ENCODE results near the gene DTWD2. TPM values are rescaled to one million over a fixed set of nuclear protein-coding genes. Genes with fewer than 3 reads are reported as not detected.

Gene DTWD2
- total RNA-seq, 1 experiment from 2014 or later: 8.3 TPM

- Histone ChIP-seq H3K27me3 (no peaks in the 10 kb centered on the region), H3K9me3 (no peaks in the 10 kb centered on the region), H3K36me3 (no peaks in the 10 kb centered on the region), H3K4me3 (no peak overlapping the region)
- peak; percentile 15 for DNase-seq
These were observed 196.2 kb downstream of the DTWD2 start for GRCh38 chr5:118791926-118792734.

GRCh38 chr5:118789366-118789765, 199.0 kb downstream of the DTWD2 start:
- Histone ChIP-seq H3K9me3 (no peaks in the 10 kb centered on the region), H3K27me3 (no peaks in the 10 kb centered on the region), H3K36me3 (no peaks in the 10 kb centered on the region), H3K4me3 (no peak overlapping the region)
- no peak for DNase-seq

- Histone ChIP-seq H3K9me3 (no peaks in the 10 kb centered on the region), H3K36me3 (no peaks in the 10 kb centered on the region), H3K27me3 (no peaks in the 10 kb centered on the region), H3K4me3 (no peak overlapping the region)
- DNase-seq: no peak
These were observed 200.0 kb downstream of the DTWD2 start for GRCh38 chr5:118788351-118788750.

Other genes with a start within 250 kb of the DTWD2 start
- gene DMXL1, start 82.5 kb upstream of the DTWD2 start, total RNA-seq (2014; rRNA removed; shearing (Covaris generic); ENCODE audit: low replicate concordance): 18.5 and 105 TPM in 2 replicates

Data from MG63 (cell line).